HPDE6-E6E7 (cell line): ENCODE data around the gene ACAD8.
"Not testable (repeated sequence)": the region's sequence is repeated elsewhere in the genome, so short reads cannot be mapped to it uniquely, and the experiment has no call there.

ENCODE experiments used
- DNase-seq: peaks from one replicate; pipeline ENCODE4 v3.0.0; 2011; ENCODE audit warnings: missing footprints; ENCODE audit errors: extremely low spot score

The ACAD8 gene

GRCh38 chr11:134267461-134267860, 14.1 kb downstream of the ACAD8 start:
- no peak for DNase-seq

- no peak for DNase-seq
Observed at GRCh38 chr11:134267966-134268365, 14.6 kb downstream of the ACAD8 start.

GRCh38 chr11:134270250-134270714, 16.9 kb downstream of the ACAD8 start:
- DNase-seq = peak; percentile 19

GRCh38 chr11:134271978-134272377, 18.6 kb downstream of the ACAD8 start:
- DNase-seq = no peak

- DNase-seq = no peak
Observed at GRCh38 chr11:134272381-134273316, 19.3 kb downstream of the ACAD8 start.

- DNase-seq = no peak
Observed at GRCh38 chr11:134273317-134273712, 19.9 kb downstream of the ACAD8 start.

- no peak for DNase-seq
Observed at GRCh38 chr11:134275188-134275533, 21.8 kb downstream of the ACAD8 start.

- DNase-seq = peak; percentile 38
Observed at GRCh38 chr11:134275534-134276395, 22.4 kb downstream of the ACAD8 start, which contains the start of gene GLB1L3. Gene GLB1L3, plus strand, starts transcription at chr11:134276379. Its CDS starts 362 bp downstream, at chr11:134276741.

- DNase-seq = peak; percentile 10
Observed at GRCh38 chr11:134276396-134277182, 23.2 kb downstream of the ACAD8 start.

- DNase-seq = no peak
Observed at GRCh38 chr11:134277183-134278001, 24.0 kb downstream of the ACAD8 start.

- DNase-seq = no peak
Observed at GRCh38 chr11:134278356-134278755, 25.0 kb downstream of the ACAD8 start.

GRCh38 chr11:134281635-134282034, 28.3 kb downstream of the ACAD8 start:
- not testable (repeated sequence) for DNase-seq

GRCh38 chr11:134282121-134283045, 29.0 kb downstream of the ACAD8 start:
- DNase-seq = no peak

- DNase-seq = no peak
Observed at GRCh38 chr11:134283461-134284230, 30.3 kb downstream of the ACAD8 start.

GRCh38 chr11:134284349-134284748, 31.0 kb downstream of the ACAD8 start:
- not testable (repeated sequence) for DNase-seq

- DNase-seq = no peak
Observed at GRCh38 chr11:134287561-134287960, 34.2 kb downstream of the ACAD8 start.

GRCh38 chr11:134288486-134288885, 35.1 kb downstream of the ACAD8 start:
- DNase-seq = no peak

- no peak for DNase-seq
Observed at GRCh38 chr11:134289167-134289566, 35.8 kb downstream of the ACAD8 start.

GRCh38 chr11:134289789-134290188, 36.4 kb downstream of the ACAD8 start:
- DNase-seq = no peak
